Neural cell (in vitro differentiated cells): ENCODE measurements around the gene ATP6V0E2. TPM values are rescaled to one million over a fixed set of nuclear protein-coding genes. Genes with fewer than 3 reads are reported as not detected.

Experiments
- H2AFZ ChIP-seq: fragments of 200-600, 300-800 bp; sonication (generic), shearing (Covaris generic); 2 replicates; pipeline ENCODE4 v1.6.0; 2014; ENCODE audit warnings: low read depth, mild to moderate bottlenecking, antibody characterized with exemption, low read length, moderate library complexity
- H3F3A ChIP-seq: fragments of 200-600 bp; shearing (Covaris generic); 2 replicates; pipeline ENCODE4 v1.6.1; 2016; ENCODE audit warnings: mild to moderate bottlenecking, moderate library complexity, mixed read lengths, antibody characterized with exemption, low read length; ENCODE audit not compliant: insufficient read depth, poor library complexity, severe bottlenecking
- H3K27ac ChIP-seq: fragments of 200-600, 300-800 bp; sonication (generic), shearing (Covaris generic); 2 replicates; pipeline ENCODE4 v1.5.1; 2014; ENCODE audit warnings: mild to moderate bottlenecking, low read length, moderate library complexity
- H3K27me3 ChIP-seq: fragments of 300-800, 200-600 bp; sonication (generic), shearing (Covaris generic); 2 replicates; pipeline ENCODE4 v1.6.0; 2014; ENCODE audit warnings: mild to moderate bottlenecking, low read depth, low read length, moderate library complexity; ENCODE audit not compliant: insufficient read depth
- H3K36me3 ChIP-seq: fragments of 300-800, 200-600 bp; sonication (generic), shearing (Covaris generic); 2 replicates; pipeline ENCODE4 v1.5.1; 2014; ENCODE audit warnings: mild to moderate bottlenecking, antibody characterized with exemption, low read length, moderate library complexity; ENCODE audit not compliant: insufficient read depth
- H3K4me2 ChIP-seq: fragments of 300-800, 200-600 bp; sonication (generic), shearing (Covaris generic); 2 replicates; pipeline ENCODE4 v1.6.0; 2014; ENCODE audit warnings: mild to moderate bottlenecking, low read length
- H3K4me3 ChIP-seq: fragments of 300-800, 200-600 bp; sonication (generic), shearing (Covaris generic); 2 replicates; pipeline ENCODE4 v1.5.1; 2014; ENCODE audit warnings: mild to moderate bottlenecking, low read length, moderate library complexity
- H3K79me2 ChIP-seq: fragments of 200-600 bp; shearing (Covaris generic); replicated peaks from 2 replicates; pipeline ENCODE4 v1.6.0; 2014; ENCODE audit warnings: mild to moderate bottlenecking, low read length, moderate library complexity; ENCODE audit not compliant: insufficient read depth
- H3K9ac ChIP-seq: fragments of 300-800, 200-600 bp; sonication (generic), shearing (Covaris generic); 2 replicates; pipeline ENCODE4 v1.6.1; 2016; ENCODE audit warnings: mild to moderate bottlenecking, low read length, mixed read lengths
- H3K9me2 ChIP-seq: fragments of 200-600 bp; shearing (Covaris generic); 2 replicates; pipeline ENCODE4 v1.6.1; 2016; ENCODE audit warnings: mild to moderate bottlenecking, low read length, mixed read lengths; ENCODE audit not compliant: insufficient read depth
- H3K9me3 ChIP-seq: fragments of 200-600, 300-800 bp; sonication (generic), shearing (Covaris generic); 2 replicates; pipeline ENCODE4 v1.6.1; 2016; ENCODE audit warnings: mild to moderate bottlenecking, mixed run types, low read length, moderate library complexity, mixed read lengths
- H4K20me1 ChIP-seq: fragments of 200-600 bp; shearing (Covaris generic); 2 replicates; pipeline ENCODE4 v1.6.1; 2016; ENCODE audit warnings: mild to moderate bottlenecking, mixed run types; ENCODE audit not compliant: insufficient read depth
- CTCF ChIP-seq: fragments of 450-650 bp; IDR thresholded peaks from 2 replicates; pipeline ENCODE4 v1.5.1; 2014; ENCODE audit warnings: antibody characterized with exemption, mild to moderate bottlenecking, moderate library complexity; ENCODE audit not compliant: poor library complexity, severe bottlenecking
- EP300 ChIP-seq: fragments of 450-650 bp; conservative IDR thresholded peaks from 2 replicates; pipeline ENCODE4 v1.6.1; 2014; ENCODE audit warnings: antibody characterized with exemption, mild to moderate bottlenecking, moderate library complexity; ENCODE audit not compliant: poor library complexity, severe bottlenecking
- EZH2 ChIP-seq: fragments of 200-600, 300-800 bp; shearing (Covaris generic), sonication (generic); IDR thresholded peaks from 2 replicates; pipeline ENCODE4 v1.6.1; 2014; ENCODE audit warnings: antibody characterized with exemption, low read length, borderline replicate concordance, mild to moderate bottlenecking; ENCODE audit not compliant: insufficient read depth, poor library complexity, severe bottlenecking
- MXI1 ChIP-seq: fragments of 450-650 bp; conservative IDR thresholded peaks from 2 replicates; pipeline ENCODE4 v1.6.1; 2014; ENCODE audit warnings: antibody characterized with exemption, mild to moderate bottlenecking; ENCODE audit not compliant: poor library complexity, severe bottlenecking
- POLR2AphosphoS5 ChIP-seq: IDR thresholded peaks from 2 replicates; pipeline ENCODE4 v1.6.1; 2012
- RAD21 ChIP-seq: fragments of 450-650 bp; conservative IDR thresholded peaks from 2 replicates; pipeline ENCODE4 v1.6.1; 2014; ENCODE audit warnings: antibody characterized with exemption, mild to moderate bottlenecking, moderate library complexity
- REST ChIP-seq: IDR thresholded peaks from 2 replicates; pipeline ENCODE4 v1.6.1; 2012; ENCODE audit warnings: borderline replicate concordance
- SMC3 ChIP-seq: fragments of 450-650 bp; conservative IDR thresholded peaks from 2 replicates; pipeline ENCODE4 v1.6.1; 2014; ENCODE audit warnings: antibody characterized with exemption, mild to moderate bottlenecking, moderate library complexity; ENCODE audit not compliant: poor library complexity
- TAF1 ChIP-seq: IDR thresholded peaks from 2 replicates; pipeline ENCODE4 v1.6.1; 2012; ENCODE audit warnings: low read depth
- polyA plus RNA-seq: library from polyadenylated mRNA; depleted of rRNA; stranded (reverse); fragments of >200 nt; gene quantifications from 2 replicates; pipeline ENCODE4 v1.2.3, GENCODE V29; 2014

Gene ATP6V0E2
- polyA plus RNA-seq, 1 donor from 2014 or later = 550 TPM

- TF ChIP-seq CTCF = no peak
- TF ChIP-seq REST = no peak
- no peak for TF ChIP-seq EZH2
- TF ChIP-seq RAD21 = no peak
- no peak for TF ChIP-seq POLR2AphosphoS5
- no peak for TF ChIP-seq MXI1
- no peak for TF ChIP-seq EP300
- TF ChIP-seq TAF1 = no peak
- no peak for TF ChIP-seq SMC3
- H2AFZ ChIP-seq = no peak overlapping the region
- no peaks in the 10 kb centered on the region for H3K27me3 ChIP-seq
- no peaks in the 10 kb centered on the region for H3K79me2 ChIP-seq
- H3K4me3 ChIP-seq = no peak overlapping the region
- H3K36me3 ChIP-seq = no peaks in the 10 kb centered on the region
- H3K9me2 ChIP-seq = no peaks in the 10 kb centered on the region
- no peak overlapping the region for H3K4me2 ChIP-seq
- no peaks in the 10 kb centered on the region for H4K20me1 ChIP-seq
- no peak overlapping the region for H3K27ac ChIP-seq
- H3F3A ChIP-seq = no peaks in the 10 kb centered on the region
- no peak overlapping the region for H3K9ac ChIP-seq
- no peaks in the 10 kb centered on the region for H3K9me3 ChIP-seq
These were observed 48.8 kb upstream of the ATP6V0E2 start for GRCh38 chr7:149824748-149825566.

GRCh38 chr7:149825567-149826343, 48.0 kb upstream of the ATP6V0E2 start:
- no peak for TF ChIP-seq REST
- Histone ChIP-seq H2AFZ (no peak overlapping the region), H4K20me1 (no peaks in the 10 kb centered on the region), H3K4me3 (no peak overlapping the region), H3K27ac (no peak overlapping the region), H3K79me2 (no peaks in the 10 kb centered on the region), H3K9me3 (no peaks in the 10 kb centered on the region), H3K27me3 (no peaks in the 10 kb centered on the region), H3K4me2 (no peak overlapping the region), H3K9me2 (no peaks in the 10 kb centered on the region), H3K9ac (no peak overlapping the region), H3F3A (no peaks in the 10 kb centered on the region), H3K36me3 (no peaks in the 10 kb centered on the region)
